Sigmoid colon (tissue), 4 donors: Measurements from ENCODE around the gene SET.

Experiments
- EP300 ChIP-seq, 4 donors: sonication (generic); formaldehyde crosslinking; IDR thresholded peaks; one replicate each; pipeline ENCODE4 v1.6.1; 2017; ENCODE audit warnings: antibody characterized with exemption in 4 of 4
- POLR2A ChIP-seq, 2 donors: fragments of 450-650 bp; IDR thresholded peaks; one replicate each; pipeline ENCODE4 v1.6.1; 2016; ENCODE audit warnings: antibody characterized with exemption in 2 of 2, mild to moderate bottlenecking in 2 of 2, moderate library complexity in 2 of 2
- TF ChIP-seq, protein P1 (sequence below), 4 experiments: fragments of 450-650 bp in 3 of 4; fragments of 200-600 bp in 1 of 4; IDR thresholded peaks; one replicate each; pipeline ENCODE4 v1.5.1; 2016 to 2019; ENCODE audit warnings: antibody characterized with exemption in 4 of 4, mild to moderate bottlenecking in 3 of 4, moderate library complexity in 2 of 4

DNA sequence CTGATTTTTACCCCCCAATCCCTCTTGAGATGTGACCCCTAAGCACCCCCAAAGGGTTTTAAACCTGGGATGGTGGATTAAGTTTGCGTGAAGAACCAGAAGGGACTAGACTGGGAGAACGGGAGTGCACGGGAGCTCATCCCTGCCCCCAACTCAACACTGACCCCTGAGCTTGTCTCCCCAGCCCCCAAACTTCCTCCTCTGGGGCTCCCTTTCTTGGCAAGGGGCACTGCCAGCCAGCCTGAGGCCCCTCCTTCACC is 5.0 kb upstream of the SET start:
- TF ChIP-seq EP300 (IDR thresholded peaks at IDR 0.05) = no peak
- TF ChIP-seq, protein P1, sequence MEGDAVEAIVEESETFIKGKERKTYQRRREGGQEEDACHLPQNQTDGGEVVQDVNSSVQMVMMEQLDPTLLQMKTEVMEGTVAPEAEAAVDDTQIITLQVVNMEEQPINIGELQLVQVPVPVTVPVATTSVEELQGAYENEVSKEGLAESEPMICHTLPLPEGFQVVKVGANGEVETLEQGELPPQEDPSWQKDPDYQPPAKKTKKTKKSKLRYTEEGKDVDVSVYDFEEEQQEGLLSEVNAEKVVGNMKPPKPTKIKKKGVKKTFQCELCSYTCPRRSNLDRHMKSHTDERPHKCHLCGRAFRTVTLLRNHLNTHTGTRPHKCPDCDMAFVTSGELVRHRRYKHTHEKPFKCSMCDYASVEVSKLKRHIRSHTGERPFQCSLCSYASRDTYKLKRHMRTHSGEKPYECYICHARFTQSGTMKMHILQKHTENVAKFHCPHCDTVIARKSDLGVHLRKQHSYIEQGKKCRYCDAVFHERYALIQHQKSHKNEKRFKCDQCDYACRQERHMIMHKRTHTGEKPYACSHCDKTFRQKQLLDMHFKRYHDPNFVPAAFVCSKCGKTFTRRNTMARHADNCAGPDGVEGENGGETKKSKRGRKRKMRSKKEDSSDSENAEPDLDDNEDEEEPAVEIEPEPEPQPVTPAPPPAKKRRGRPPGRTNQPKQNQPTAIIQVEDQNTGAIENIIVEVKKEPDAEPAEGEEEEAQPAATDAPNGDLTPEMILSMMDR (IDR thresholded peaks at IDR 0.05) = no peak
- no peak for TF ChIP-seq POLR2A (IDR thresholded peaks at IDR 0.05)
